ENCODE measurements around the gene MAST4. TPM values are rescaled to one million over a fixed set of nuclear protein-coding genes. Genes with fewer than 3 reads are reported as not detected.
"Not testable (repeated sequence)": the region's sequence is repeated elsewhere in the genome, so short reads cannot be mapped to it uniquely, and the experiment has no call there.

MAST4 gene
- total RNA-seq, 1 donor from 2014 or later, result 109 TPM

GRCh38 chr5:67098656-67099055 is 502.5 kb downstream of the MAST4 start:
- no peak for DNase-seq (ENCODE audit: extremely low read depth, low read depth, low spot score)

- no peak for DNase-seq (ENCODE audit: extremely low read depth, low read depth, low spot score)
Observed at GRCh38 chr5:67100301-67100700, 504.1 kb downstream of the MAST4 start.

- DNase-seq (ENCODE audit: extremely low read depth, low read depth, low spot score), result no peak
Observed at GRCh38 chr5:67102708-67103107, 506.5 kb downstream of the MAST4 start.

- DNase-seq (ENCODE audit: extremely low read depth, low read depth, low spot score), result no peak
Observed at GRCh38 chr5:67104859-67105258, 508.7 kb downstream of the MAST4 start.

- DNase-seq (ENCODE audit: extremely low read depth, low read depth, low spot score), result no peak
Observed at GRCh38 chr5:67105270-67105669, 509.1 kb downstream of the MAST4 start.

- no peak for DNase-seq (ENCODE audit: extremely low read depth, low read depth, low spot score)
Observed at GRCh38 chr5:67106626-67107342, 510.6 kb downstream of the MAST4 start.

- DNase-seq (ENCODE audit: extremely low read depth, low read depth, low spot score), result no peak
Observed at GRCh38 chr5:67111779-67112178, 515.6 kb downstream of the MAST4 start.

- no peak for DNase-seq (ENCODE audit: extremely low read depth, low read depth, low spot score)
Observed at GRCh38 chr5:67115246-67115645, 519.1 kb downstream of the MAST4 start.

GRCh38 chr5:67115817-67116216 is 519.6 kb downstream of the MAST4 start:
- no peak for DNase-seq (ENCODE audit: extremely low read depth, low read depth, low spot score)

GRCh38 chr5:67118050-67118620 is 521.9 kb downstream of the MAST4 start:
- DNase-seq (ENCODE audit: extremely low read depth, low read depth, low spot score), result no peak

GRCh38 chr5:67119010-67119409 is 522.8 kb downstream of the MAST4 start:
- no peak for DNase-seq (ENCODE audit: extremely low read depth, low read depth, low spot score)

GRCh38 chr5:67120032-67120431 is 523.8 kb downstream of the MAST4 start:
- no peak for DNase-seq (ENCODE audit: extremely low read depth, low read depth, low spot score)

- no peak for DNase-seq (ENCODE audit: extremely low read depth, low read depth, low spot score)
Observed at GRCh38 chr5:67123819-67124218, 527.6 kb downstream of the MAST4 start.

GRCh38 chr5:67124556-67124955 is 528.4 kb downstream of the MAST4 start:
- no peak for DNase-seq (ENCODE audit: extremely low read depth, low read depth, low spot score)

- DNase-seq (ENCODE audit: extremely low read depth, low read depth, low spot score), result not testable (repeated sequence)
Observed at GRCh38 chr5:67127347-67127895, 531.2 kb downstream of the MAST4 start.

- no peak for DNase-seq (ENCODE audit: extremely low read depth, low read depth, low spot score)
Observed at GRCh38 chr5:67129768-67130167, 533.6 kb downstream of the MAST4 start.

GRCh38 chr5:67133217-67133616 is 537.0 kb downstream of the MAST4 start:
- no peak for DNase-seq (ENCODE audit: extremely low read depth, low read depth, low spot score)

GRCh38 chr5:67133776-67134175 is 537.6 kb downstream of the MAST4 start:
- DNase-seq (ENCODE audit: extremely low read depth, low read depth, low spot score), result no peak

- no peak for DNase-seq (ENCODE audit: extremely low read depth, low read depth, low spot score)
Observed at GRCh38 chr5:67135381-67135984, 539.3 kb downstream of the MAST4 start.

- no peak for DNase-seq (ENCODE audit: extremely low read depth, low read depth, low spot score)
Observed at GRCh38 chr5:67139030-67139429, 542.8 kb downstream of the MAST4 start.

- DNase-seq (ENCODE audit: extremely low read depth, low read depth, low spot score), result no peak
Observed at GRCh38 chr5:67140413-67140812, 544.2 kb downstream of the MAST4 start.

- DNase-seq (ENCODE audit: extremely low read depth, low read depth, low spot score), result no peak
Observed at GRCh38 chr5:67141644-67142043, 545.5 kb downstream of the MAST4 start.
